GM12878 (cell line): ENCODE measurements around the gene CACNA2D3. TPM values are rescaled to one million over a fixed set of nuclear protein-coding genes. Genes with fewer than 3 reads are reported as not detected.

Experiments
- BHLHE40 ChIP-seq, 2 experiments: fragments of 450-650 bp in 1 of 2; IDR thresholded peaks; 2 replicates each; pipeline ENCODE4 v1.6.1; 2011 to 2017; ENCODE audit warnings: low read depth in 2 of 2, borderline replicate concordance in 1 of 2, improper control_type of control experiment in 1 of 2, low read length in 1 of 2, mild to moderate bottlenecking in 1 of 2
- DPF2 ChIP-seq: fragments of 450-650 bp; IDR thresholded peaks from 2 replicates; pipeline ENCODE4 v1.6.1; 2017; ENCODE audit warnings: mild to moderate bottlenecking
- FOXK2 ChIP-seq: fragments of 450-650 bp; IDR thresholded peaks from 2 replicates; pipeline ENCODE4 v1.6.1; 2017; ENCODE audit warnings: mild to moderate bottlenecking, moderate library complexity
- IRF4 ChIP-seq: IDR thresholded peaks from 2 replicates; pipeline ENCODE4 v1.6.1; 2011; ENCODE audit warnings: low read depth, low read length
- NR2C1 ChIP-seq: fragments of 450-650 bp; IDR thresholded peaks from 2 replicates; pipeline ENCODE4 v1.6.1; 2017; ENCODE audit warnings: antibody characterized with exemption, mild to moderate bottlenecking, moderate library complexity
- polyA plus RNA-seq, 11 experiments: library from polyadenylated mRNA; depleted of rRNA in 4 of 11; unstranded in 6 of 11; stranded (reverse) in 5 of 11; fragments of >200 nt; fragmentation: Nextera tagmentation in 4 of 11; fragmentation: Illumina TruSeq in 1 of 11; extraction: Ambion mirVana in 4 of 11; extraction: Trizol in 1 of 11; gene quantifications; 1 replicate in 1 of 11; 2 replicates in 10 of 11; pipeline versions ENCODE4 v1.2.1 to v1.2.3, GENCODE V29; 2011 to 2016; ENCODE audit warnings: inconsistent platforms in 2 of 11, missing spikeins in 2 of 11, low read depth in 1 of 11
- total RNA-seq, 4 experiments: library from RNA; depleted of rRNA in 3 of 4; stranded (reverse); fragments of >200 nt in 3 of 4; fragmentation: Illumina TruSeq in 1 of 4; extraction: Trizol in 1 of 4; gene quantifications; 2 replicates each; pipeline versions ENCODE4 v1.2.1 to v1.2.3, GENCODE V29; 2013 to 2021
- TF ChIP-seq, protein P1 (sequence below): fragments of 450-650 bp; formaldehyde crosslinking; IDR thresholded peaks from 2 replicates; pipeline ENCODE4 v1.5.0; 2022; ENCODE audit warnings: mild to moderate bottlenecking, missing genetic modification characterization
- TF ChIP-seq, protein P2 (sequence below): IDR thresholded peaks from 2 replicates; pipeline ENCODE4 v1.6.1; 2012; ENCODE audit warnings: improper control_type of control experiment, low read depth, low read length; ENCODE audit not compliant: insufficient replicate concordance

CACNA2D3 gene
- total and polyA plus RNA-seq, 10 of the 15 experiments (the other 5 are each of a cell fraction or from before 2014, with no cell fraction given): not detected

GRCh38 chr3:54955941-54956340 is 833.6 kb downstream of the CACNA2D3 start (continued):
- TF ChIP-seq, protein P1, sequence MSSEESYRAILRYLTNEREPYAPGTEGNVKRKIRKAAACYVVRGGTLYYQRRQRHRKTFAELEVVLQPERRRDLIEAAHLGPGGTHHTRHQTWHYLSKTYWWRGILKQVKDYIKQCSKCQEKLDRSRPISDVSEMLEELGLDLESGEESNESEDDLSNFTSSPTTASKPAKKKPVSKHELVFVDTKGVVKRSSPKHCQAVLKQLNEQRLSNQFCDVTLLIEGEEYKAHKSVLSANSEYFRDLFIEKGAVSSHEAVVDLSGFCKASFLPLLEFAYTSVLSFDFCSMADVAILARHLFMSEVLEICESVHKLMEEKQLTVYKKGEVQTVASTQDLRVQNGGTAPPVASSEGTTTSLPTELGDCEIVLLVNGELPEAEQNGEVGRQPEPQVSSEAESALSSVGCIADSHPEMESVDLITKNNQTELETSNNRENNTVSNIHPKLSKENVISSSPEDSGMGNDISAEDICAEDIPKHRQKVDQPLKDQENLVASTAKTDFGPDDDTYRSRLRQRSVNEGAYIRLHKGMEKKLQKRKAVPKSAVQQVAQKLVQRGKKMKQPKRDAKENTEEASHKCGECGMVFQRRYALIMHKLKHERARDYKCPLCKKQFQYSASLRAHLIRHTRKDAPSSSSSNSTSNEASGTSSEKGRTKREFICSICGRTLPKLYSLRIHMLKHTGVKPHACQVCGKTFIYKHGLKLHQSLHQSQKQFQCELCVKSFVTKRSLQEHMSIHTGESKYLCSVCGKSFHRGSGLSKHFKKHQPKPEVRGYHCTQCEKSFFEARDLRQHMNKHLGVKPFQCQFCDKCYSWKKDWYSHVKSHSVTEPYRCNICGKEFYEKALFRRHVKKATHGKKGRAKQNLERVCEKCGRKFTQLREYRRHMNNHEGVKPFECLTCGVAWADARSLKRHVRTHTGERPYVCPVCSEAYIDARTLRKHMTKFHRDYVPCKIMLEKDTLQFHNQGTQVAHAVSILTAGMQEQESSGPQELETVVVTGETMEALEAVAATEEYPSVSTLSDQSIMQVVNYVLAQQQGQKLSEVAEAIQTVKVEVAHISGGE (CRISPR knock-in tag): no peak
- TF ChIP-seq, protein P2, sequence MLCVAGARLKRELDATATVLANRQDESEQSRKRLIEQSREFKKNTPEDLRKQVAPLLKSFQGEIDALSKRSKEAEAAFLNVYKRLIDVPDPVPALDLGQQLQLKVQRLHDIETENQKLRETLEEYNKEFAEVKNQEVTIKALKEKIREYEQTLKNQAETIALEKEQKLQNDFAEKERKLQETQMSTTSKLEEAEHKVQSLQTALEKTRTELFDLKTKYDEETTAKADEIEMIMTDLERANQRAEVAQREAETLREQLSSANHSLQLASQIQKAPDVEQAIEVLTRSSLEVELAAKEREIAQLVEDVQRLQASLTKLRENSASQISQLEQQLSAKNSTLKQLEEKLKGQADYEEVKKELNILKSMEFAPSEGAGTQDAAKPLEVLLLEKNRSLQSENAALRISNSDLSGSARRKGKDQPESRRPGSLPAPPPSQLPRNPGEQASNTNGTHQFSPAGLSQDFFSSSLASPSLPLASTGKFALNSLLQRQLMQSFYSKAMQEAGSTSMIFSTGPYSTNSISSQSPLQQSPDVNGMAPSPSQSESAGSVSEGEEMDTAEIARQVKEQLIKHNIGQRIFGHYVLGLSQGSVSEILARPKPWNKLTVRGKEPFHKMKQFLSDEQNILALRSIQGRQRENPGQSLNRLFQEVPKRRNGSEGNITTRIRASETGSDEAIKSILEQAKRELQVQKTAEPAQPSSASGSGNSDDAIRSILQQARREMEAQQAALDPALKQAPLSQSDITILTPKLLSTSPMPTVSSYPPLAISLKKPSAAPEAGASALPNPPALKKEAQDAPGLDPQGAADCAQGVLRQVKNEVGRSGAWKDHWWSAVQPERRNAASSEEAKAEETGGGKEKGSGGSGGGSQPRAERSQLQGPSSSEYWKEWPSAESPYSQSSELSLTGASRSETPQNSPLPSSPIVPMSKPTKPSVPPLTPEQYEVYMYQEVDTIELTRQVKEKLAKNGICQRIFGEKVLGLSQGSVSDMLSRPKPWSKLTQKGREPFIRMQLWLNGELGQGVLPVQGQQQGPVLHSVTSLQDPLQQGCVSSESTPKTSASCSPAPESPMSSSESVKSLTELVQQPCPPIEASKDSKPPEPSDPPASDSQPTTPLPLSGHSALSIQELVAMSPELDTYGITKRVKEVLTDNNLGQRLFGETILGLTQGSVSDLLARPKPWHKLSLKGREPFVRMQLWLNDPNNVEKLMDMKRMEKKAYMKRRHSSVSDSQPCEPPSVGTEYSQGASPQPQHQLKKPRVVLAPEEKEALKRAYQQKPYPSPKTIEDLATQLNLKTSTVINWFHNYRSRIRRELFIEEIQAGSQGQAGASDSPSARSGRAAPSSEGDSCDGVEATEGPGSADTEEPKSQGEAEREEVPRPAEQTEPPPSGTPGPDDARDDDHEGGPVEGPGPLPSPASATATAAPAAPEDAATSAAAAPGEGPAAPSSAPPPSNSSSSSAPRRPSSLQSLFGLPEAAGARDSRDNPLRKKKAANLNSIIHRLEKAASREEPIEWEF: no peak
- no peak for TF ChIP-seq DPF2
- TF ChIP-seq FOXK2: no peak
- TF ChIP-seq NR2C1: no peak
- no peak for TF ChIP-seq BHLHE40 (IDR thresholded peaks at IDR 0.05; ENCODE audit: borderline replicate concordance in 1 of 2, low read depth in 2 of 2, low read length in 1 of 2)
- TF ChIP-seq IRF4: no peak
- TF ChIP-seq, all 136 proteins: peak for 0
